ENCODE results near the gene UBE2J2. TPM values are rescaled to one million over a fixed set of nuclear protein-coding genes. Genes with fewer than 3 reads are reported as not detected.

UBE2J2 gene
- total RNA-seq, 1 experiment from 2014 or later = 82.1 TPM

DNA sequence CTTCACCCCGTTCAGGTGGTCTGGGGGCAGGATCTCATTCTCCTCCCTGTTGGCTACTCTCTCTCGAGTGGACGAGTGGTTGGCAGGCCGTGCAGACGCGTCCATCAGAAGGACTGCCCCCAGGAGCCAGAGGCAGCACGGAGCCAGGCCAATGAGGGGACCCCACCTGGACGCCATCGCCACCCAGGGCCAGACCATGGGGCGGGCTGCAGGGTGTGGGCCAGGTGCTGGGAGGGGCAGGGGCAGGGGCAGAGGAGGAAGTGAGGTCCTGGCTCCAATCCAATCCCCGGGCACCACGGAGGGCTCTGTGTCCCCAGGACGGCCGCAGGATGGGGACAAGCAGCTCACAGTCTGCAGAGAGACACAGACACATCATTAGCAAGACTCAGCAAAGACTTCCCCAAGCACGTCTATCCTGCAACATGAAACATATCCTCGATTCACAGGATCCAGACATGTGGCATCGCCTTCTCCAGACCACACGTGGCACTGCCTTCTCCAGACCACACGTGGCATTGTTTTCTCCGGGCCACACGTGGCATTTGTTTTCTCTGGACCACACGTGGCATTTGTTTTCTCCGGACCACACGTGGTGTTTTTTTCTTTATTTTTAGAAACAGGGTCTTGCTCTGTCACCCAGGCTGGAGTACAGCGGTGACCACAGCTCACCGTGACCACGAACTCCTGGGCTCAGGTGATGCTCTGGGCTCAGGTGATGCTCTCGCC lies 44.9 kb downstream of the UBE2J2 start:
- DNase-seq (ENCODE audit: low read depth) = no peak

DNA sequence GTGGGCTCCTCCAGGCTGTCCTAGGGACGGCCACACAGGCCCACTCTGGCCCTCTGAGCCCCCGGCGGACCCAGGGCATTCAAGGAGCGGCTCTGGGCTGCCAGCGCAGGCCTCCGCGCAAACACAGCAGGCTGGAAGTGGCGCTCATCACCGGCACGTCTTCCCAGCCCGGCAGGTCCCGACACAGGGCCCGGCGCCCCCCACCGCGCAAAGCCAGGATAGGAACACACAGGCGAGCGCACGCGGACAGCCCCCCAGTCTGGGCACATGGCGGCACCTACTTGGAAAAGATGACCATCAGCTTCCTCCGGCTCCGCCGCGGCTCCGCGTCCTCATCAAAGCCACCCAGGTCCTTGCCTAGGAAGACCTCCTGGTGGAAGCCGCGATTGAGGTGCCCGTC lies 45.5 kb downstream of the UBE2J2 start:
- DNase-seq (ENCODE audit: low read depth) = no peak

DNA sequence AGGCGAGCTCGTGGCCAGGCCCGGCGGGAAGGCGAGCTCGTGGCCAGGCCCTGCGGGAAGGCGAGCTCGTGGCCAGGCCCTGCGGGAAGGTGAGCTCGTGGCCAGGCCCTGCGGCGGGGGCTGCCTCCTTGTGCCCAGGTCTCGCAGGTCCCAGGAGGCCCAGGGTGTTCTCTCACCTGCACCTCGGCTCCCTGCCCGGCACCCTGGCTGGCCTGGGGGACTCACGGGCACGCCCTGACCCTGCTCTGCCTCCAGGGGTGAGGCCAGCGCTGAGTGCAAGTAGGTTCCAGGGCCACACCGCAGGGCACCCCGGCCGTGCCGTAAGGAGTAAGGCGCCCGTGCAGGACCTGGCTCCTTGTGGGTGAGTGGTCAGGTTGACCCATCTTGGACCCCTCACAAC lies 46.3 kb downstream of the UBE2J2 start:
- no peak for DNase-seq (ENCODE audit: low read depth)

DNA sequence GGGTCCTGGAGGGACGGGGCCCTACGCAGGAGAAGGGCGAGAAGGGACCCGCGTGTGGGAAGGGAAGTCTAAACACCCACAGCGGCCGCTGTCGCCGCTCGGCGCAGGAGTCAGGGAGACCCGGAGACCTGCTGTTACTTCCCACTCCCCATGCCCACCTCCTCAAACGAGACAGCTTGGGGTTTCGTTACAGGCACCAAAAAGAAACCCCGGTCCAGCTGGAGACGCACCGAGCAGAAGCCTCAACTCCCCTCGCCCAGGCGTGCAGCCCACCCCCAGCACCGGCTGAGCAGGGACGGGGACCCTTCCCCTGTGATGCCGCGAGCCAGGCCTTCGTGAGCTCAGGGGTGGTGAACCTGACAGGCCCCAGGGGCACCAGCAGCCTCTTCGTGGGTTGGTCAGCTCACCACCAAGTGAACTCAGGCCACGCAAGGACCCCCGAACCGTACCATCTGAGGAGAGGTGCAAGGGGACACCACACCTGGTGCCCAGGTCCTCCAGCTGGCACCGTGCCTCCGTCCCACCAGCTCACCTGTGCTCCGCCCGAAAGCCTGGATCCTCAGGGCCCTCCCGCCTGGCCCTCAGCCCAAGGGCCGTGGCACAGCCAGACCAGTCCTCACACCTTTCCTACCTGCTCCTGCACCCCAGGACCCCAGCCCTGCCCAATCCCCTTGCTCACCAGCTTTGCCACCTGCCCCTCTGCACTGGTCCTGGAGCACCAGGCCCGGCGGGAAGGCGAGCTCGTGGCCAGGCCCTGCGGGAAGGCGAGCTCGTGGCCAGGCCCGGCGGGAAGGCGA lies 46.9 kb downstream of the UBE2J2 start:
- DNase-seq (ENCODE audit: low read depth) = no peak

DNA sequence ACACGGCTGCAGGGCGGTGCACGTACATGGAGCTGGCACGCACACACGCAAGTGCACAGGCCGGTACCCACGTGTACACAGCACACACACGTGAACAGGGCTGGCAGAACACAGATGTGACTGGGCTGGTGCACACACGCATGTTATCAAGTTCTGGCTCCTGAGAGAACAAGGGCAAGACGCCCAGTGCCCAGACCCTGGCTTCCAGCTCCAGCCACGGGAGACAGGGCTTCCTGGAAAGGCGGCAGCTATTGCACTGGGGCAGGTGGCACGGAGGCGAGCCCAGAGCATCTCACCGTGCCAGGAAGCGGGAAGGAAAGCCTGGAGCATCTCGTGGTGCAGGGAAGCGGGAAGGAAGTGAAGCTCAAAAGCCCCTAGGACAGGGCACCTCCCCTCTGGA lies 47.7 kb downstream of the UBE2J2 start:
- DNase-seq (ENCODE audit: low read depth) = no peak

DNA sequence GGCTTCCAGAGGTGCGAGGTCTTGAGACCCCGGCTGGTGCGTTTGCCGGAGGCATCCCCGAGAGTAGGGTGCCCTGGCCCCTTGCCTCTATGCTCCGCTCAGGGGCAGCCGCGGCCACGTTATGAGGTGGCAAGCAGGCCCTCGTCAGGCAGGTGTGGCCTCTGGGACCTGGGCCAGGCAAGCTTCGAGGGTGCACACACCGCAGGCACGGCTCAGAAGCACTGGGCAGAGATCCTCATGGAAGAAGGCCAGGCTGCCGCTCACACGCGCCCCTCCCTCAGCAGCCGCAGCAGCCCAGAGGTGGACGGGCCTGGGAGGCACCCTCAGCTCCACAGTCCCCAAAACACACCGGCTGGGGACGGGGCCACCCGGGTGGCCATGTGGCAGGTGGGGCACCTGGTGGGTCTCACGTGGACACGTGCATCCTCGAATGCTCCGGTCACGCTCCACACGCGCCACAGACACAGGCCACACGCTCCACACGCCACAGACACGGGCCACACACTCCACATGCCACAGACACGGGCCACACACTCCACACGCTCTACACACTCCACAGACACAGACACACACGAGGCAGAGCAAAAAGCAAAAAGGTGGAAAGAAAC lies 48.3 kb downstream of the UBE2J2 start:
- DNase-seq (ENCODE audit: low read depth) = no peak

DNA sequence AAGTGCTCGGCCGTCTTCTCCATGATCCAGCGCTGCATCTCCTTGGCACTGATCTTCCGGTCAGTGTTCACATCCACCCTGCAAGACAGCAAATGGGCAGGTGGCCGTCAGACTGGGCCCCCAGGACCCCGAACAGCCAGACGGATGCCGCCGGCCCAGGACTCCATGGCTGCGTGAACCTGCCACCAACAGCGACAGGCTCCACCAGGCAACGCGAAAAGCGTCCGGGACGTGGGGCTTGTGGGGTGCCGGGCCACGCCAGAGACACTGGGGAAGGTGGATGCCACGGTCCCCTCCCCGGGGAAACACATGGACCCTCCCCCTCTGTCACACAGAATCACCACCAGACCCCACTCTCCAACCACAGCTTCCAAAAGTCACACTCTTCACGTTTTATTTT lies 49.8 kb downstream of the UBE2J2 start:
- DNase-seq (ENCODE audit: low read depth) = no peak

DNA sequence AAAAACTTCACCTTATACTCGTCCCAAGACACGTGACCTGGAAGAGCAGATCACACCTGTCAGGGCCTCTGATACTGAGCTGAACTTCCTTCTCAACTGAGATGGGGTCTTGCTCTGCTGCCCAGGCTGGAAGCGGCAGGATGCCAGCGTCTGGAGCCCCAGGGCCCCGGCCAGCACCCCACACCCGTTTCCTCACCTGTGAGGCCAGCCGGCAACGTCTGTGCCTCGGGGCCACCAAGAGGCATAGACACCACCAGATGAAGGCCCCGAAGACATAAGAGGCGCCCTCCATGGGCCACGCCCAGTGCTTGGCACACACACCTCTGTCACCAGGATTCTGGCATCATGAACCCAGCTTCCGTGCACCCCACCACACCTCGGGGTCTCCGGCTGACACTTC lies 50.3 kb downstream of the UBE2J2 start:
- DNase-seq (ENCODE audit: low read depth) = no peak

DNA sequence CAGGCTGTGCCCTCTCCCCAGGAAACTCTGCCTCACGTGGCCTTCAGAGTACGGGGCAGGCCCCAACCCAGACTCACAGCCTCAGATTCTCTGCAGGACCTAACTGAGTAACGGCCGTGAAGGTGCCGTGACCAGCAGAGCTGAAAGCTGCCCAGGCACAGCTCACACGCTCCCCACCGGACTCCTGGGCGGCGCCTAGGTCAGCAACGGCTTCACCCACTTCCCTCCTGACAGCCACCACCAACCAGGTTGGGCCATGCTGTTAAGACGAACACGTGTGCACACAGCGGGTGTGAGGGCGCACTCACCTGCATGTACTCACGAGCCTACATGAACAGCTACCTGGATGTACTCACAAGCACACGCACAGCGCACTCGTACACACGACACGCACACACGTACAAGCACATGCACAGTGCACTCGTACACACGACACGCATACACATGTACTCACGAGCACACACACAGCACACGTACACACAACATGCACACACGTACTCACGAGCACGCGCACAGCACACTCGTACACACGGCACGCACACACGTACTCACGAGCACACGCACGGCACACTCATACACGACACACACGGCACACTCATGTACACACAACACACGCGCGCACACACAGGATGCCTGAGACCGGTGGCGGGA lies 51.0 kb downstream of the UBE2J2 start:
- no peak for DNase-seq (ENCODE audit: low read depth)

DNA sequence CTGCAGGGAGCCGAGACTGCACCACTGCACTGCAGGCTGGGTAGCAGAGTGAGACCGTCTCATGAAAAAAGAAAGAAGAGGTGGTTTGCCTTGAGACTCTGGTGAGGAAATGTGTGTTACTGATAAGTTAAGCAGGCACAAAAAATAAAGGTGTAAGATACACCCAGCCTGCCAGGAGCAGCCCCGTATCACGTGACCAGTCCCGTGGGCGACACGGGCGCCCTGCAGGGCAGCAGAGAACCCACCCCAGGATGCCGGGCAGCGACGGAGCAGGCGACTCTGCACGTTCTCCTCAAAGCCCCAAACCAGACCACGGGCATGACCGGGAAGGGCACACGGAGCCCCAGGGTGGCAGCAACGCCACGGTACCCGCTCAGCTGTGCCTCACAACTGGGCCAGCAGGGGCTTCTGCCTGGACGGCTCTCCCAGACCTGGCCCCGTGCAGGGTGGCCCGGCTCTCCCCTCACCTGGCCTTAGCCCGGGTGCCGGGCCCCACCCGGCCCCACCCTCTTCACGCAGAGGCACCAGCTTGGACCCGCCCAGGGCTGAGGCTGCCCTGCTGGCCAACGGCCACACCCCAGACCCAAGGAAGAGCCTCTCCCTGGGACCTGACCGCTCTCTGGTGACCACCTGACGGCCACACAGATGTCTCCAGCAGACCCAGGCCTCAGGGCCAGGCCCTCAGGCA lies 51.6 kb downstream of the UBE2J2 start:
- no peak for DNase-seq (ENCODE audit: low read depth)

DNA sequence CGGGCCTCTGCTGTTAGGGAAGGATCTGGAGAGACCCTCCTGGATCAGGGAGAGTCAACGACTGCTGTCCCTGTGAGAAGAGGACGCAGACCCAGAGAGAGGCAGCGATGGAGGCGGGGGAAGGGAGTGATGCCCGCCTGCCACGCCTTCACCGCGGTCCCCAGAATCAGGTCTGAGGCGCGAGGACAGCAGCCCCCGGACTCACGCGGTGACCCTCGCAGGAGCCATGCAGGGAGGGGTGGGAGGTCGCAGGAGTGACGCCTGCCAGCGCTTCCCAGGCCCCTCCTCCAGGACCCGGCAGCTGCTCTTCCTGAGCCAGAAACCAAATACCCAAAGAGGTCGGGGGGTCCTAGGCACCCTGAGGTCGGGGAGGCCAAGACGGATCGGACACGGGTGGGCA lies 53.5 kb downstream of the UBE2J2 start:
- DNase-seq (ENCODE audit: low read depth) = no peak

DNA sequence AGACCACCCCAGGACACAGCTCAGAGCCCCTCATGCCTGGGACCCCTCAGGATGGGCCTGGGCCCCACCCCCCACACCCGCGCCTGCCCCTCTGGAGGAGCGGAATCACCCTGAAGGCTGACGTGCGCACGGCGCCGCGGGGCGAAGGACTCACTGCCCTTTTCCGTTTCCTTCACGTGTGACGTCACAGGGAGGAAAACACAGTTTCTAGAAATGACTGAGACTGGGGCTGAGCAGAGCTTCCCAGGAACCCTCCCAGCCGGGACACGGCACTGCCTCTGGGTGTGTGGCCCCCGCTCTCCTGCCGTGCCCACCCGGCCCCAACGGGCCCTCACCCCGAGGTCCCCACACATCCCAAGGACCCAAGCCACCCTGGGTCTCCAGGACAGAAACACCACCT lies 54.3 kb downstream of the UBE2J2 start:
- no peak for DNase-seq (ENCODE audit: low read depth)

DNA sequence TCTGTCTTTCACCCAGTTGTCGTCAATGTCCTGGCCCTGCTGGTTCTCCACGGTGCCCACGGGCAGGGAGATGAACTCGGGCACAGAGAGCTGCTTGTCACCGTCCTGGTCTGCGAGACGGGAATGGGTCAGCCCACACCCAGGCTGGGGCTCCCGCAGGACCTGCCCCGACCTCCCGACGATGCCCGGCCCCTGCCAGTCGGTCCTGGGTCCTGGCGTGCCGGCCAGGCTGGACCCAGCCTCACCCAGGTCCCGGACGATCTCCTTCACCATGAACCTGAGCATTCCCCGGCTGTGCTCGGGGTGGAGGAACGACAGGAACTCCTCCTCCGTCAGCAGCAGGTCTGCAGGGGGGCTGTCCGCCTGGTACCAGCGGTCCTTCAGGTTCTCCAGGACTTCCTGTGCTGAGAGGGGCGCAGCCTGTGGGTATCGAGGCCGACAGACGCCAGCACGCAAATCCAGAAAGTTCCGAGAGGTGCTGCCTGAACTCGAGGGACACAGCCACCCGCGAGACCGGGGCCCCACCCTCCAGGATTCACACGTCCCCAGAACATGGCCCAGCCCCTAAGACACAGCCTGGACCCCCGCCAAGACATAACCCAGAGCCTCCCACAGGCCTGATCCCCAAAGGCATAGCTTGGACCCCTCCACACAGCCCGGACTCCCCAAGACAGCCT lies 55.0 kb downstream of the UBE2J2 start:
- DNase-seq (ENCODE audit: low read depth) = no peak

DNA sequence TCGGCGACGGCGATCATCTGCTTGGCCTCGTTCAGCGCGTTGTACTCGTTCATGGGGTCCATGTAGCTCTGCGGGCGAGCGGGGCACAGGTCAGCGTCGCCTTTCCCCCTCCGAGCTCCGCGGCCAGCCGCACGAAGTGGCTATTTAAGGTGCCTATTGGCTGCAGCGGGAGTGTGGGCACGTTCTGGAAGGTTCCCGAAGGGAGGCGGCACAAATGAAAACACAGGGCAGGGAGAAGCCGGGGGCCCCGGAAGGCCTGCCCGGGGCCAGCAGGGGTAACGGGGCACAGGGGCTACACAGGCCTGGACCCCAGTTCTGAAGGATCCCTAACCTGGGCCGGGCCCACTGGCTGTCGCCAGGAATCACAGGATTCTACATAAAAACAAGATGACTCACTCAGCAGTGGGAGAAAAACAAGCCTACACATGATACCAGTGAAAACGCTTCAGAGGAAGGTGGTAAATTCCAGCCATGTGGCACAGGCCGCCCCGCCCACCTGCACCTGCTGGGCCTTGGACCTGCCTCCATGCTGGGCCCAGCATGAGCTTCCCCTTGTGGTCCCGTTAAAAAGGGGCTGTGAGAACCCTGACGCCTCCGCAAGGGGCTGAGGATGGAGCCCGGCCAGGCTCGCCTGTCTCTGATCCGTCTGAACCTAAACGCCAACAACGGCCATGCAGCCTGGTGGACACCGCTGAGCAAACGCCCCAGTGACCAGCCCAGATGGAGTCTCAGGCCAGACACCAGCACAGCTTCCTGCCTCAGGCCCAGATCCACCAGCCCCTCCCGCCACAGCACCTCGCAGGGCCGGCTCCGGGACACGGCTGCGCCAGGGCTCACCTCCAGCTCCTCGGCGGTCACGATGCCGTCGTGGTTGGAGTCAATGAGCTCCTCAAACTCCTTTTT lies 55.8 kb downstream of the UBE2J2 start:
- DNase-seq (ENCODE audit: low read depth) = no peak

DNA sequence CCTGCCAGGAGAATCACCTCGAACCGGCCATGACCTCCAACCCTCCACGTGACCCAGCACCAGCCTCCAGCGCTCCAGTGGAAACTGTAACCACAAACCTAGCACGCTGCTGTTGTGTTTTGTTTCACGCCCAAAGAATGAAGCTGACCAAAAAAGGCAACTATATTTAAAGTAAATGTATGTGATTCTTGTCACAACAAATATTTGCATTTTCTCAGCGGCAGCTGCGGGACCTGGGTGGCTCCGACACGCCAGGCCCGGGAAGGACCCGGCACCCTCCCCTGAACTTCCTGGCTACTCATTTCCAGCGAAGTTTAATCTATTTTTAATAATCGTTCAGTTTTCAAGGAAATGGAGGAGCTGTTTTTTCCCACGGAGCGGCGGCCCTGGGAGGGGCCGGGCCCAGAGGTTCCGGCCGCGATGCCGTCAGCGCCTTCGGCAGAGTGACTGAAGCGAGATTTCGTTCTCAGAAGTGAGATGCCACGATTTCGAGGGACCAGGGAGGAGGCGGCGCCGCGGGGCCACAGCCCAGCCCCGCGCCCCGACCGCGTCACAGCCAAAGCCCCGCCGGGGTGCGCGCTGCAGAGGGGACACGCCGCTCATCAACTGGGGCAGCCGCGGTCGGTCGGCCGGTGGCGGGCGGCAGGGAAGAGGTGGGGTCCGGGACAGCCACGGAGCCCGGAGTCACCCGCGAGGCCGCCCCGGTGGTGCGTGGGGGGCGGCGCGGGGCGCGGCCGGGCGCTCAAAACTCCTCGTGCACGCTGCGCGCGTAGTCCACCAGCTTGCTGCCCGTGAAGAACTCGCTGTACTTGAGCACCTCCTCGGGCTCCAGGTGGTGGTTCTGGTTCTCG lies 56.7 kb downstream of the UBE2J2 start:
- no peak for DNase-seq (ENCODE audit: low read depth)

DNA sequence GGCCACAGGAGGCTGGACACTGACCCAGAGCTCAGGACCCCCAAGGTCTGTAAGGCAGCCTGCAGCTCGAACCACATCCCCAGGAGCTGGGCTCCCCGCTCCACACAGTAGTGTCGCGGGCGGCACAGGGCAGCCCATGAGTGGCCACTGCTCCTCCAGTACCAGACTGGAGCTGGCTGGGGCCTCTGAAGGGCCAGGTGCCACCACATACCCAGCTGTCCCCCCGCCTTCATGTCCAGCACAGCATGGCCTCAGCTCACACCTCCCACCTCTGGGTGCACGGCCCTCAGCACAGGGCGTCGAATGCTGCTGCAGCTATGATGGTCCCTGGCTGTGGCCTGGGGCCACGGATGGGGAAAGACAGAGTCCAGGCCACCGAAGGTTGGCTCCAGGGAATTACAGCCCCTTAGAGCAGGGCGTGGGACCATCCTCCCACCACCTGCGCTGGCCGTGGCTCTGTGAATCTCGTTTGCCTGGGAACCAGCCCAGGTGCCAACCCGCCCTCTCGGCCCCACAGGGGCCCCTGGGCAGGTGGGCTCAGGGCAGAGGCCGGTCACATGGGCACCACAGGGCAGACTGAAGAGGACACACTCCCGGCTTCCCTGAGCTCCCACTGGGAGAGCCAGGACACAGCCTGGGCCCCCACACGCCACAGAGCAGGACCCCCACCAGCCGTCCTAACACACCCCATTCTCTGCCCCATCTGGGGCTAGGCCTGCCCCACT lies 57.6 kb downstream of the UBE2J2 start:
- DNase-seq (ENCODE audit: low read depth) = no peak

DNA sequence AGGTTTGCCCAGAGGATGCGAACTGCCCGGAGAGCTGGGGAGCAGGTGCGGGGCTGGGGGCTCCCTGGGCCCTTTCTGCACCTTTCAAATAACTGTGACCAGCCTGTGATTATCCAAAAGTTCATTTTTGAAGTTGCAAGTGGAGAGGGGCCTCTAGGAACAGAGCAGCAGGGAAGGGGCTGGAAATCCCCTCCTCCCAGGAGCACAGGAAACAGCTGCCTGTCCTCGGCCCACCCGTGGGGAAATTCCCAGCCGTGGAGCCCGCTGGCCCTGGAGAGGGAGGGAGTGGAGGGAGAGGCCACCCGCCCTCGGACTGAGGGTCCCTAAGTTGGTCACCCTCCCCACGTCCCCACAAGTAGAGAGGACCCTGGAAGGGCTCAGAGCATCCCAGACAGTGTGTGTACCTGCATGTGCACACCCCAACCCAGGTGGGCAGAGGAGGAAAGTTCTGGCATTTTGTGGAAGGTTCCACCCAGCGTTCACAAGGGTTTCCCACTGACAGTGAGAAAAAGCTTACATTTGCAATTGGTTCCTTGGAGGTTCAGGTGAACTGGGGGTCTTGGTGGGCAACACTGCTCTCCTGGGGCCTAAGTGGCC lies 58.5 kb downstream of the UBE2J2 start:
- DNase-seq (ENCODE audit: low read depth) = no peak
